ENCODE data around the gene TIMM10B. TPM values are rescaled to one million over a fixed set of nuclear protein-coding genes. Genes with fewer than 3 reads are reported as not detected.

Gene TIMM10B
- total and polyA plus RNA-seq, 10 donors: 10.7 to 71.3 (median 40.6) TPM

- Histone ChIP-seq H3K27me3 (replicated peaks in 1 of 7) (no peaks in the 10 kb centered on the region), H3K27ac (peak overlapping the region in 6 of 8 donors; percentile 17 to 73 (median 34)), H3K4me1 (peaks cover 15 to 63% (median 33%) of the 10 kb centered on the region in 6 donors), H3K4me3 (no peak overlapping the region), H3K9me3 (no peaks in the 10 kb centered on the region), H3K36me3 (peaks cover 0 to 91% (median 43%) of the 10 kb centered on the region in 6 donors)
- DNase-seq: no peak
- intact Hi-C loops (cut with DNase I; ENCODE audit: low total_unique reads): no loop called here
- WGBS, 5 donors: 71 to 86% (median 82%) methylated on average over 3 of the region's 3 CpGs
- TF ChIP-seq POLR2AphosphoS5 (IDR thresholded peaks at IDR 0.05): no peak
- TF ChIP-seq, protein P1, sequence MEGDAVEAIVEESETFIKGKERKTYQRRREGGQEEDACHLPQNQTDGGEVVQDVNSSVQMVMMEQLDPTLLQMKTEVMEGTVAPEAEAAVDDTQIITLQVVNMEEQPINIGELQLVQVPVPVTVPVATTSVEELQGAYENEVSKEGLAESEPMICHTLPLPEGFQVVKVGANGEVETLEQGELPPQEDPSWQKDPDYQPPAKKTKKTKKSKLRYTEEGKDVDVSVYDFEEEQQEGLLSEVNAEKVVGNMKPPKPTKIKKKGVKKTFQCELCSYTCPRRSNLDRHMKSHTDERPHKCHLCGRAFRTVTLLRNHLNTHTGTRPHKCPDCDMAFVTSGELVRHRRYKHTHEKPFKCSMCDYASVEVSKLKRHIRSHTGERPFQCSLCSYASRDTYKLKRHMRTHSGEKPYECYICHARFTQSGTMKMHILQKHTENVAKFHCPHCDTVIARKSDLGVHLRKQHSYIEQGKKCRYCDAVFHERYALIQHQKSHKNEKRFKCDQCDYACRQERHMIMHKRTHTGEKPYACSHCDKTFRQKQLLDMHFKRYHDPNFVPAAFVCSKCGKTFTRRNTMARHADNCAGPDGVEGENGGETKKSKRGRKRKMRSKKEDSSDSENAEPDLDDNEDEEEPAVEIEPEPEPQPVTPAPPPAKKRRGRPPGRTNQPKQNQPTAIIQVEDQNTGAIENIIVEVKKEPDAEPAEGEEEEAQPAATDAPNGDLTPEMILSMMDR (IDR thresholded peaks at IDR 0.05 in 8 of 11, conservative IDR thresholded peaks at IDR 0.05 in 3 of 11): no peak
- TF ChIP-seq POLR2A (IDR thresholded peaks at IDR 0.05): no peak
These were observed 5.0 kb downstream of the TIMM10B start for GRCh38 chr11:6486256-6486655.

DNA sequence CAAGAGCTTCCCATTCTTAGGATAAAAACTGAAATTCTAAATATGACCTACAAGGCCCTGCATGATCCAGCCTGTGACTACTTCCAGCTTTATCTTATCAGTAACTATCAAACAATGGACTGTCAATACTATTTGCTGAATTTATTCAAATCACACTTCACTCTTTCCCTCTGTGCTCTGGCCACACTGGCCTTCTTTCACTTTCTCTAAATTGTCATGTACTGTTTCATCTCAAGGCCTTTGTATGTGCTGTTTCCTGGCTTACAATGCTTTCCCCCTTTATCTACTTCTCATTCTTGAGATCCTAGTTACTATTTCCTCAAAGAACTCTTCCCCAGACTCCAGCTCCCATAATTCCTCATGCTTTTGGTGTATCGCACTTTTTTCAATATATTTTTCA, 5.6 kb downstream of the TIMM10B start:
- Histone ChIP-seq H3K36me3 (peaks cover 0 to 97% (median 45%) of the 10 kb centered on the region in 6 donors), H3K4me1 (peaks cover 14 to 59% (median 29%) of the 10 kb centered on the region in 6 donors), H3K27ac (peak overlapping the region in 7 of 8 donors; percentile 17 to 73 (median 26)), H3K9me3 (no peaks in the 10 kb centered on the region), H3K4me3 (no peak overlapping the region), H3K27me3 (replicated peaks in 1 of 7) (no peaks in the 10 kb centered on the region)
- TF ChIP-seq POLR2AphosphoS5 (IDR thresholded peaks at IDR 0.05): no peak
- DNase-seq: no peak
- intact Hi-C loops (cut with DNase I; ENCODE audit: low total_unique reads): no loop called here
- WGBS, 5 donors: 71 to 93% (median 82%) methylated on average over 1 of the region's 1 CpG

GRCh38 chr11:6488342-6488741, 7.0 kb downstream of the TIMM10B start:
- Histone ChIP-seq H3K27me3 (replicated peaks in 1 of 7) (no peaks in the 10 kb centered on the region), H3K9me3 (no peaks in the 10 kb centered on the region), H3K4me3 (no peak overlapping the region), H3K36me3 (peaks cover 0 to 99% (median 42%) of the 10 kb centered on the region in 6 donors), H3K4me1 (peaks cover 3 to 45% (median 15%) of the 10 kb centered on the region in 6 donors), H3K27ac (no peak overlapping the region)
- WGBS, 5 donors: 74 to 95% (median 86%) methylated on average over 6 of the region's 6 CpGs
- TF ChIP-seq, protein P1 (IDR thresholded peaks at IDR 0.05 in 8 of 11, conservative IDR thresholded peaks at IDR 0.05 in 3 of 11): no peak
- TF ChIP-seq POLR2AphosphoS5 (IDR thresholded peaks at IDR 0.05) (no peak), POLR2A (IDR thresholded peaks at IDR 0.05) (no peak)
- no peak for DNase-seq
- intact Hi-C loops (cut with DNase I; ENCODE audit: low total_unique reads): no loop called here

GRCh38 chr11:6488821-6489220, 7.5 kb downstream of the TIMM10B start:
- 93 to 100% (median 97%) methylated on average over 3 of the region's 3 CpGs for WGBS, 5 donors
- Histone ChIP-seq H3K27ac (no peak overlapping the region), H3K9me3 (no peaks in the 10 kb centered on the region), H3K27me3 (replicated peaks in 1 of 7) (no peaks in the 10 kb centered on the region), H3K4me3 (no peak overlapping the region), H3K36me3 (peaks cover 0 to 98% (median 37%) of the 10 kb centered on the region in 6 donors), H3K4me1 (peaks cover 0 to 40% (median 13%) of the 10 kb centered on the region in 6 donors)
- TF ChIP-seq POLR2A (IDR thresholded peaks at IDR 0.05) (no peak), POLR2AphosphoS5 (IDR thresholded peaks at IDR 0.05) (no peak)
- TF ChIP-seq, protein P1 (IDR thresholded peaks at IDR 0.05 in 8 of 11, conservative IDR thresholded peaks at IDR 0.05 in 3 of 11): no peak
- DNase-seq: no peak
- intact Hi-C loops (cut with DNase I; ENCODE audit: low total_unique reads): no loop called here

Measured in spleen (tissue), 11 donors.